ENCODE data around the gene FIGNL2. TPM values are rescaled to one million over a fixed set of nuclear protein-coding genes. Genes with fewer than 3 reads are reported as not detected.
"Not testable (repeated sequence)": the region's sequence is repeated elsewhere in the genome, so short reads cannot be mapped to it uniquely, and the experiment has no call there.

Gene FIGNL2, protein sequence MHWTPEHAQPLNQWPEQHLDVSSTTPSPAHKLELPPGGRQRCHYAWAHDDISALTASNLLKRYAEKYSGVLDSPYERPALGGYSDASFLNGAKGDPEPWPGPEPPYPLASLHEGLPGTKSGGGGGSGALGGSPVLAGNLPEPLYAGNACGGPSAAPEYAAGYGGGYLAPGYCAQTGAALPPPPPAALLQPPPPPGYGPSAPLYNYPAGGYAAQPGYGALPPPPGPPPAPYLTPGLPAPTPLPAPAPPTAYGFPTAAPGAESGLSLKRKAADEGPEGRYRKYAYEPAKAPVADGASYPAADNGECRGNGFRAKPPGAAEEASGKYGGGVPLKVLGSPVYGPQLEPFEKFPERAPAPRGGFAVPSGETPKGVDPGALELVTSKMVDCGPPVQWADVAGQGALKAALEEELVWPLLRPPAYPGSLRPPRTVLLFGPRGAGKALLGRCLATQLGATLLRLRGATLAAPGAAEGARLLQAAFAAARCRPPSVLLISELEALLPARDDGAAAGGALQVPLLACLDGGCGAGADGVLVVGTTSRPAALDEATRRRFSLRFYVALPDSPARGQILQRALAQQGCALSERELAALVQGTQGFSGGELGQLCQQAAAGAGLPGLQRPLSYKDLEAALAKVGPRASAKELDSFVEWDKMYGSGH
- 0.10 and 0.67 TPM in 2 replicates for total RNA-seq (2014; rRNA removed; shearing (Covaris generic); ENCODE audit: low replicate concordance)

DNA sequence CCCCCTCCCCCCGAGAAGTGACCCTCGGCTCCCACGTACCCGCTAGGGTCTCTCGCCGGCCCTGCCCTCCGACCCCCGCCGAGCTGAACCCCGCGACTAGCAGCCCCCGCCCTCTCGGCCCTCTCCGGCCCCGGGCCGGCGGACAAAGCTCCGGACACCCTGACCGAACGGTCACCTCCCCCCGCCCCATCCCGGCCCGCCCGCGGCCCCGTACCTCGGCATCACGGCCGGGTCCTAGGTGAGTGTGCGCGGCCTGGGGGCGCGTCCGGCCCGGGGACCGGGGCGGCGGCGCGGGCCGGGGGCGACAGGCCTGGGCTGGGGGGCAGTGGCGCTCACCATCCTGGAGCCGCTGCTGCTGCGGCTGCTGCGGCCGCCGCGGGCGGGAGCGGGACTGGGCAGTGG, at the start of gene FIGNL2:
Gene FIGNL2, minus strand, starts transcription at position 393 of the 402 bp plus-strand sequence. CDS start 26,305 bp downstream, outside the sequence.
- H3K9me3 ChIP-seq, result no peaks in the 10 kb centered on the region
- no peak for DNase-seq
- H3K36me3 ChIP-seq, result no peaks in the 10 kb centered on the region
- peaks cover 9% of the 10 kb centered on the region; the same call in 1 of the 2 replicates for H3K27me3 ChIP-seq
- peak within 1 kb of the TSS; percentile 18; the same call in 1 of the 2 replicates for H3K4me3 ChIP-seq

DNA sequence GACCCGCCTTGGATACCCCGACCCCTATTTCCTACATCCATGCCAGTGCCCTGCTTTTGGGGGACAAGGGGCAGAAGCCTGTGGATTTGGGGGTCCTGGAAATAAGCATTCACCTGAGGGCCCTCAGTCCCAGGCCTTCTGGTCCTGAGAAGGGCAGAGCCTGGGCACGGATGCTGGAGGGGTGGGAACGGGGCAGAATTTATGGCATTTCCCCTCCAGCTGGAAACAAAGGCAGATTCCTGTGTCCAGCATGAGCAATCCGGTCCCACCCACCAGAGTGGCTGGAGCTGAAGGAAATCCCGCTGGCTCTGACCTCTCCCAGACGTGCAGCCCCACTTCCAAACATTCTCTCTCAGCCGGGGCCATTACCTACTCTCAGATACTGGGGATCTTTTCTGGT, 48.7 kb upstream of the FIGNL2 start:
- no peak overlapping the region for H3K4me3 ChIP-seq

DNA sequence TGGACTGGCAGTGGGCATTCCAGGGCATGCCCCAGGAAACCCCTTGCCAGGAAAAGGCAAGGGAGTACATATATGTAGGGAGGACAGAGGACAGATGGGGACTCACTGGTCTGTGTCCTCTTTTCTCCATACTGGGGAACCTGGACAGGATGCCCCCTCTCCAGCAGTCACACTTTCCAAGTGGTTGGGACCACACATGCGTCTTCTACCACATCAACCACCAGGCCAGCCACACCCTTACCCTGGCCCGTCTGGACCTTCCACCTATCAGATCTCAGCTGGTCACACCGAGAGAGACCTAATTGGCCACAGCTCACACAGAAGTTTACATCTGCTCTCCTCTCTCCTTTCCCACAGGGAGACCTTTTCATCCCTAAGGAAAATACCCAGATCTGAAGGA, 47.7 kb upstream of the FIGNL2 start:
- no peak for DNase-seq
- Histone ChIP-seq H3K27me3 (no peaks in the 10 kb centered on the region), H3K4me3 (no peak overlapping the region), H3K36me3 (no peaks in the 10 kb centered on the region), H3K9me3 (no peaks in the 10 kb centered on the region)

More for the DNA sequence above, 48.7 kb upstream of the FIGNL2 start:
- no peaks in the 10 kb centered on the region for H3K27me3 ChIP-seq
- no peaks in the 10 kb centered on the region for H3K9me3 ChIP-seq
- no peaks in the 10 kb centered on the region for H3K36me3 ChIP-seq
- no peak for DNase-seq

DNA sequence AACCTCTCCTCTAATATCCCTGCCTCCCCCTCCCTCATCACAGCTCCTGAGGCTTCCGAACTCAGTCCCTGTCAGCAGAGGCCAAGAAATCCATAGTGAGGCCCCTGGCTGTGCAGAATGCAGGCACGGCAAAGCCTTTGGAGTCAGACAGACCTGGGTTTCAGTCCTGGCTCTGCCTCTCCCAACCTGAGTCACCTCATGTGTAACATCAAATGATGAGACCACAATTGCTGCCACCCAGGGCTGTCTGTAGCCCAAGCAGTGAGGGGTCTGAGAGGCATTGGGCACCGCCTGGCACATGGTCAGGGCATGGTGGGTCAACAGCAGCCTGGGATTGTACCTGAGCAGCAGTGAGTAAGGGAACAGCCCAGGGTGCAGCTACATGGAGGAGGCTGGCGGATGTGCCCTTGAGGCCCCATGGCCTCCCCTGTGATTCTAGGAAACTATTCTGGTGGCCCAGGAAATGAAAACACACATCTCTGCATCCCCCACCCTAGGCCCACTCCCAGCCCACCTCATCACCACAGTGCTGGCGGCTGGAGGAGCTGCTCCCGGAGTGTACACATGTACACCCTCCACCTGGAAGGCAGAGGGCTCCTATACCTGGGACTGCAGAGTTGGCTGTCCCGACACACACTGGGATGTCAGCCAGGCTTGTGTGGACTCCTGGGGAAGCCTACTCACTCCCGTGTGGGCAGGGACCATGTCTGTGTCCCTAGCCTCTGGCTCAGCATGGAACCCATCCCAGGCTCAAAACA, 47.0 kb upstream of the FIGNL2 start:
- DNase-seq, result no peak

DNA sequence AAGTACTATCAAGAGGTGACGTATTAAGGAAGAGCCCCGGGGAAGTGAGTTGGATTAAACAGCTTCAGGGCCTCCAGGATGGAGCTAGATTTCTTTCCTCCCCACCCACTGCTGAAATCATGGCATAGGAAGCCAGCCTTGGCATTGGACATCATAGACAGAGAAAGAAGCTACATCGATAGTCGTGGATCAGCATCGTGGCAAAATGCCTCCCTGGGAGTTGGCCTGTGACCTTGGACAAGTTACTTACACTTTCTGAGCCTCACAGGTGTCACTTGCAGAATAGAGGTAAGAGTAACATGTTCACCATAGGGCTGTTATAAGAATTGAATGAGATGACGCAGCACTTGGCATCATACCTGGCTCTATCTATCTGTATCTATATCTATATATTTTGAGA, 45.3 kb upstream of the FIGNL2 start:
- H3K9me3 ChIP-seq, result no peaks in the 10 kb centered on the region
- no peak for DNase-seq
- no peak overlapping the region for H3K4me3 ChIP-seq

More for the DNA sequence above, 47.0 kb upstream of the FIGNL2 start:
- H3K4me3 ChIP-seq, result no peak overlapping the region
- H3K27me3 ChIP-seq, result no peaks in the 10 kb centered on the region
- no peaks in the 10 kb centered on the region for H3K9me3 ChIP-seq
- no peaks in the 10 kb centered on the region for H3K36me3 ChIP-seq

DNA sequence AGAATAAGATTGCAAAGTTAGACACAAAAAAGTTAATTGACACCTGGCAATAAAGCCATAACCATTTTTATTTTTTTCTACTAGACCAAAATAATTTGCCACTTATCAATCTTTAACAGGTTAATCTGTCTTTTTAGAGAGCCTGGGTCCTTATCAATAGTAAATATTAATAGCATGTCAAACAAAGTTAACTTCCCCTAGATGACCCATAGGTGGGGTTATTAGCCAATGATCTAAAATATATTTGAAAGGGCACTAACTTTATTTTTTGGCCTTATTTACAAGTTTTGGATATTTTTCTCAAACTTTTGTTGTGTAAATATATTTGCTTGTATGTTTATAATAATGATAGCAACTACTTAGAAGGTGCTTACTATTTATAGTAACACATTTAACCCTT, 43.3 kb upstream of the FIGNL2 start:
- Histone ChIP-seq H3K4me3 (no peak overlapping the region), H3K36me3 (no peaks in the 10 kb centered on the region), H3K9me3 (no peaks in the 10 kb centered on the region), H3K27me3 (no peaks in the 10 kb centered on the region)
- DNase-seq, result no peak

More for the DNA sequence above, 45.3 kb upstream of the FIGNL2 start:
- no peaks in the 10 kb centered on the region for H3K36me3 ChIP-seq
- no peaks in the 10 kb centered on the region for H3K27me3 ChIP-seq

DNA sequence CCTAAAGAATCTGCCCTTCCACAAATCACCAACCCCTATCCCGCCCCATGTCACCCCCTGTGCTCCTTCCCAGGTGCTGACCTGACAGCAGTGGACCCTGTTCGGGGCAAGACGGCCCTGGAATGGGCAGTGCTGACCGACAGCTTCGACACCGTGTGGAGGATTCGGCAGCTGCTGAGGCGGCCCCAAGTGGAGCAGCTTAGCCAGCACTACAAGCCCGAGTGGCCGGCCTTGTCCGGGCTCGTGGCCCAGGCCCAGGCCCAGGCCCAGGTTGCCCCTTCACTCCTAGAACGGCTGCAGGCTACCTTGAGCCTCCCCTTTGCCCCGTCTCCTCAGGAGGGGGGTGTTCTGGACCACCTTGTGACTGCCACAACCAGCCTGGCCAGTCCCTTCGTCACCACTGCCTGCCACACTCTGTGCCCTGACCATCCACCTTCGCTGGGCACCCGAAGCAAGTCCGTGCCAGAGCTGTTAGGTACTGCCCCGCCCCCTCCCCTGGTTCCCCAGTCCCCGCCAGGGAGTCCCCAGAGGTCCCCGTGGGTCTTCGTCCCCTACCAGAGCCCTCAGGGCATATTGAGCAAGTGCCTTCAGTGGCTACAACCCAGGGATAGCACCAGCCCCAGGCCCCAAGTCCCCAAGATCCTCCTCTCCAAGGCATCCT, 42.1 kb upstream of the FIGNL2 start:
- Histone ChIP-seq H3K9me3 (no peaks in the 10 kb centered on the region), H3K36me3 (no peaks in the 10 kb centered on the region), H3K27me3 (no peaks in the 10 kb centered on the region), H3K4me3 (no peak overlapping the region)
- no peak for DNase-seq

DNA sequence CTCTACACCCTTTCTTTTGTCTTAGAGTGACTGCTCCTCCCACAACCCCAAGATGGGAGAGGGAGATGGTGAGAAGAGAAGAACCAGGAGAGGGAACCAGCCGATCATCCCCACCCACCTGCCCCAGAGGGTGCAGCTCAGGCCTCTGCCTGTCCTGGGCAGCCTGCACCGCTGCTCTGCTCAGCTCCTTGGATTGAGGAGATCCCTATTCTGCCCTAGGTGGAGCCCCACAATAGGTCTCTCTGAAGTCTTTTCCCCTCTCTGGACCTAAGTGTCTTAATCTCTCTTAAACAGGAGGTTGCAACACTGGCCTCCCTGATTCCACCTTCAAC, 41.6 kb upstream of the FIGNL2 start:
- H3K4me3 ChIP-seq, result no peak overlapping the region
- DNase-seq, result no peak
- H3K27me3 ChIP-seq, result no peaks in the 10 kb centered on the region
- H3K36me3 ChIP-seq, result no peaks in the 10 kb centered on the region
- H3K9me3 ChIP-seq, result no peaks in the 10 kb centered on the region

DNA sequence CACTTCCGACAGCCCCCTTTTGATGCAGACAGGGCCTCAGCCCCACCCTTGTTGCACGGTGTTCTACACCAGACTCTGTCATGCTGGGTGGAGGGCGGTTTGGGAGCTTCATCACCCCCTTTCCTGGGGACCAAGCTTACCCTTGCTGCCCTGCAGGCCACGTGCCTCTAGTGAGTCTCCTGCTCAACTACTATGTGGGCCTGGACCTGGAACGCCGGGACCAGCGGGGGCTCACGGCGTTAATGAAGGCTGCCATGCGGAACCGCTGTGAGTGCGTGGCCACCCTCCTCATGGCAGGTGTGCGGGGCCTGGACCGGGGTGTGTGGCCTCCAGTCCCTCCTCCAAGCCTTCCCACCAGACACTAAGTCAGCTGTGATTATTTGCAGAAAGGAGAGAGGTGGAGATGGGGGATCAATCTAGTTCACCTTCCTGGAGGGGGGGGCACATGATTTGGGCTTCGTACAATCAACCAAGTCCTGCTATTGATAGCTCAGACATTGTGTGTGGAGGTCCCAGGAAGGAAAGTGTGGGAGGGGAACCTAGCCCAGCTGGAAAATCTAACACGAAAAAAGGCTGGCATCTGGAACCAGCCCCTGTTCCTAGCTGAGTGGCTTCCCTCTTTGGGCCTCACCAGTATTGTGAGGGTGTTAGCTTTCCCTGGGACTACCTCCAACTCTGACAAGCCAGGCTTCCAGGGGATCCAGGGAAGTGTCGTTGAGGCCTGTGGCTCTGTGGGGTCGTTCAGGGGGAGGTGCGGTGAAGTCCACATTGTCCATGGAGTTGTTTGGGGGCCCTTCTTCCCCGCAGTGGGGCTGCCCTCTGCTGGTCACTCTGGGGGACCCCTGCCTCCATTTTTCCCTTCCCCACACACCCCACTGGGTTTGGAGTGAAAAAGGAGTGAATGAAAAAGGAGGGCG, 41.0 kb upstream of the FIGNL2 start:
- DNase-seq, result no peak
- Histone ChIP-seq H3K9me3 (no peaks in the 10 kb centered on the region), H3K27me3 (no peaks in the 10 kb centered on the region), H3K4me3 (no peak overlapping the region), H3K36me3 (no peaks in the 10 kb centered on the region)

DNA sequence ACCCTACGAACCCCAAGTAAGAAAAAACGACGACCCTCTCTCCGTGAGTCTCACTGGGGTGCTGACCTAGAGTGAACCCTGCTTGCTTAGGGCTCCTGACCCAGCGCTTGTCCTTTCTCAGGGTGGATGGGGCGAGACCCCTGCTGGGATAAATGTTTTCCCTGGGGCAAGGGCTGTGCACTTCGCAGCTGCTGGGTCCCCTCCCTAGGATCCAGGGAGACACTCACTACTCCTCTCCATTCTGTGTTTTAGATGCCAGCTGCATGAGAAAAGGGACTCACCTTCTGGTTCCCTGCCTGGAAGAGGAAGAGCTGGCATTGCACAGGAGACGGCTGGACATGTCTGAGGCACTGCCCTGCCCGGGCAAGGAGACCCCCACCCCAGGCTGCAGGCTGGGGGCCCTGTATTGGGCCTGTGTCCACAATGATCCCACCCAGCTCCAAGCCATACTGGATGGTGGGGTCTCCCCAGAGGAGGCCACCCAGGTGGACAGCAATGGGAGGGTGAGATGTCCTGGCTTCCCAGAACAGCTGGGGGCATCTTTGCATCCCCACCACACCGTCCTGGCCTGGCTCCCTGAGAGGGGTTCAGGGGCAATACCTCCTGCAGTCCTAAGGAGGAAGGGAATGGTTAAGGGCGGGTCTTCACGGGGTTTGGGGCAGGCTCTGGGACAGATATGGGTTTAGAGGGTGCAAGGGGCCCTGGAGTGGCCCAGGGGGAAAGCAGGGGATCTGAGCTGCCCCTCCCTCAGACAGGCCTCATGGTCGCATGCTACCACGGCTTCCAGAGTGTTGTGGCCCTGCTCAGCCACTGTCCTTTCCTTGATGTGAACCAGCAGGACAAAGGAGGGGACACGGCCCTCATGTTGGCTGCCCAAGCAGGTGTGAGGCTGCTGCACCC, 40.0 kb upstream of the FIGNL2 start:
- Histone ChIP-seq H3K4me3 (no peak overlapping the region), H3K9me3 (no peaks in the 10 kb centered on the region), H3K36me3 (no peaks in the 10 kb centered on the region), H3K27me3 (no peaks in the 10 kb centered on the region)
- DNase-seq, result no peak

DNA sequence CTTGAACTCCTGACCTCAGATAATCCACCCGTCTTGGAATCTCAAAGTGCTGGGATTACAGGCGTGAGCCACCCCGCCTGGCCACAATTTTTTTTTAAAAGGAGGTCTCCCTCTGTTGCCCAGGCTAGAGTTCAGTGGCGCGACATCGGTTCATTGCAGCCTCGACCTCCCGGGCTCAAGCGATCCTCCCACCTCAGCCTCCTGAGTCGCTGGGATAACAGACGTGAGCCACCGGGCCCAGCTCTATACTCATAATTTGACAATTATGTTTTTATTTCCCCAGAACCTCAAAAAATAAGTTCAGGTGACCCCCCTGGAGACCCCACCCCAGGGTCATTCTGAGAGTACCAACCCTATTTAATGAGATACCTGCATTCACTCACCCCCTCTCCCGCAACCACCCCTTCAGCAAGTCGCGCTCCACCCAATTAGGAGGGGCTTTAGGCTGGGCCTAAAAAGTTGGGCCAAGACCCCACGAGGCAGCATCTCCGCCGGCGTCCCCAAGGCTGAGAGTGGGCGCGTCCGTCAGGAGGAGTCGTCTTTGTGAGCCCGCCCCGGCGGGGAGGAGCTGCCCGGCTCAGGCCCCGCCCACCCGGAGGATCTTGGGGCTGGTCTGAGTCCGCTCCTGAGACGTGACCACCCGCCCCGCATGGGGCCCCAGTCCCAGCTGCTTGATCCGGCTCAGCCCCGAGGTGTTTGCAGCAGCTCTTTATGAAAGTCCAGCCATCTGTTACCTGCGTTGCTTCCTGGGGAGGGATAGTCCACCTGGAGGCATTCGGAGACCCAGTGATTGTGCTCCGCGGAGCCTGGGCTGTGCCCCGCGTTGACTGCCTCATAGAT, 39.2 kb upstream of the FIGNL2 start, which contains the start of gene ANKRD33:
Gene ANKRD33, plus strand, starts transcription at position 628 of the 840 bp plus-strand sequence. Its CDS starts 84 bp downstream, at position 712.
- no peak for DNase-seq
- H3K9me3 ChIP-seq, result no peaks in the 10 kb centered on the region
- H3K4me3 ChIP-seq, result no peak within 1 kb of the TSS
- no peaks in the 10 kb centered on the region for H3K27me3 ChIP-seq
- no peaks in the 10 kb centered on the region for H3K36me3 ChIP-seq

DNA sequence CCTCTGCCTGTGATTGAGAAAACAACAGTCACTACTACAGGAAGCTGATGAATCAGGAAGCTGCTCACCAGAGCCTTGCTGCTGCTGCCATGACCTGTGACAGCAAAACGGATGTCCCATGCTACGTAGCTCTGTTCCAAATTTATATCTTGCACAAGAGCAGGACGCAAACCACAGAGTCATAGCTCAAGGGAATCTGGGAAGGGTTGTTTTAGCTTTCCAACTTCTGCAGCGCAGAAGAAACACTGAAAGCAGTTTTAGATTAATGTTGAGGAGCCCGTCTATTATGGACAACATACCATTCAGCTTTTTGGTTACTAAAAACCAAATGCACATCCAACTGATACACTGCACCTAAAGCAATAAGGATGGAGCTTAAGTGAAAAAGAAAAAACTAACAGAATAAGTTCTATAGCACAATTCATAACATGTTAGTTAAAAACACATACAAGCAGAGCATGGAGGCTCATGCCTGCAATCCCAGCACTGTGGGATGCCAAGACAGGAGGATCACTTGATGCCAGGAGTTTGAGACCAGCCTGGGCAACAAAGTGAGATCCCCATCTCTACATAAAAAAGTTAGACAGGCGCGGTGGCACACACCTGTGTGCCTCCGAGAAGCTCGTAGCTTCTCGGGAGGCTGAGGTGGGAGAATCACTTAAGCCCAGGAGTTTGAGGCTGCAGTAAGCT, 37.6 kb upstream of the FIGNL2 start:
- peak; percentile 66 for DNase-seq
- no peak overlapping the region for H3K4me3 ChIP-seq
- H3K9me3 ChIP-seq, result no peaks in the 10 kb centered on the region
- no peaks in the 10 kb centered on the region for H3K27me3 ChIP-seq
- no peaks in the 10 kb centered on the region for H3K36me3 ChIP-seq

DNA sequence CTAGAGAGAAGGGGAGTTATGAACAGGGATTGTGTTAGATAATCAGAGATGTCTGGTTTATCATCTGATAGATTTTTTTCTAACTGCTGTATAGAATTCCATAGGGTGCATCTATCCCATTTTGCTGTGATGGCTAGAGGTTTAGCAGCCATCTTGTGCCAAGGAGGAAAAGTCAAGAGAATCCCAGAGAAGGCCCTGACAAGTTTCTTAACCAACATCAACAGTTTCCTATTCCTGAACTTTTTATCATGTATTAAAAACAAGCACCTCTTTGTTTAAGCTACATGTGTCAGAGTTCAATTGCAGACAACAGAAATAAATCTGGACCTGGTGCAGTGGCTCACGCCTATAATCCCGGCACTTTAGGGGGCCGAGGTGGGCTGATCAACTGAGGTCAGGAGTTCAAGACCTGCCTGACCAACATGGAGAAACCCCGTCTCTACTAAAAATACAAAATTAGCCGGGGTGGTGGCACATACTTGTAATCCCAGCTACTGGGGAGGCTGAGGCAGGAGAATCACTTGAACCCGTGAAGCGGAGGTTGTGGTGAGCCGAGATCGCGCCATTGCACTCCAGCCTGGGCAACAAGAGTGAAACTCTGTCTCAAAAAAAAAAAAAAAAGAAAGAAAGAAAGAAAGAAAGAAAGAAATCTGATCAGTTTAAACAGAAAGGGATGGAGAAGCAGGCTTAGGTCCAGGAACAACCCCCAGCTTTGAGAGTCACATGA, 36.9 kb upstream of the FIGNL2 start:
- not testable (repeated sequence) for H3K27me3 ChIP-seq, H3K4me3 ChIP-seq, H3K9me3 ChIP-seq

More for the DNA sequence above, 36.9 kb upstream of the FIGNL2 start:
- DNase-seq, H3K36me3 ChIP-seq: not testable (repeated sequence)

All from MG63 (cell line).